ENCODE results near the gene LDHAL6B.

- TF ChIP-seq USF2 (CRISPR knock-in tag; IDR thresholded peaks at IDR 0.05) = no peak
- no peak for TF ChIP-seq CTCF (IDR thresholded peaks at IDR 0.05)
- TF ChIP-seq CREB1 (CRISPR knock-in tag; IDR thresholded peaks at IDR 0.05) = no peak
- TF ChIP-seq E2F5 (CRISPR knock-in tag; IDR thresholded peaks at IDR 0.05) = no peak
- TF ChIP-seq ATF2 (CRISPR knock-in tag; IDR thresholded peaks at IDR 0.05; ENCODE audit: borderline replicate concordance, low read depth) = no peak
- TF ChIP-seq JUN (CRISPR knock-in tag; IDR thresholded peaks at IDR 0.05) = no peak
- no peak for TF ChIP-seq MXD4 (CRISPR knock-in tag; IDR thresholded peaks at IDR 0.05; ENCODE audit: borderline replicate concordance)
Observed at GRCh38 chr15:59250249-59250648, 43.6 kb downstream of the LDHAL6B start.
